GM12801 (cell line): ENCODE data around the gene EFNA5.

Experiments used
- CTCF ChIP-seq: IDR thresholded peaks from one replicate; pipeline ENCODE4 v1.5.1; 2011; ENCODE audit warnings: control low read depth; ENCODE audit not compliant: insufficient read length; ENCODE audit errors: extremely low read depth

Gene EFNA5

GRCh38 chr5:107672211-107673038, 1.7 kb upstream of the EFNA5 start:
- no peak for TF ChIP-seq CTCF

- TF ChIP-seq CTCF = no peak
Observed at GRCh38 chr5:107671742-107672210, 1.0 kb upstream of the EFNA5 start.

- no peak for TF ChIP-seq CTCF
Observed at GRCh38 chr5:107670087-107670931, 428 bp downstream of the EFNA5 start.

- no peak for TF ChIP-seq CTCF
Observed at GRCh38 chr5:107669096-107670031, 1.4 kb downstream of the EFNA5 start.

GRCh38 chr5:107668154-107669095, 2.3 kb downstream of the EFNA5 start:
- no peak for TF ChIP-seq CTCF

GRCh38 chr5:107666051-107666655, 4.6 kb downstream of the EFNA5 start:
- no peak for TF ChIP-seq CTCF
